Measurements from ENCODE around the gene PTPRD. TPM values are rescaled to one million over a fixed set of nuclear protein-coding genes. Genes with fewer than 3 reads are reported as not detected.

PTPRD gene
- total and polyA plus RNA-seq, 2 experiments from 2014 or later = 11.5 to 58.0 TPM

DNA sequence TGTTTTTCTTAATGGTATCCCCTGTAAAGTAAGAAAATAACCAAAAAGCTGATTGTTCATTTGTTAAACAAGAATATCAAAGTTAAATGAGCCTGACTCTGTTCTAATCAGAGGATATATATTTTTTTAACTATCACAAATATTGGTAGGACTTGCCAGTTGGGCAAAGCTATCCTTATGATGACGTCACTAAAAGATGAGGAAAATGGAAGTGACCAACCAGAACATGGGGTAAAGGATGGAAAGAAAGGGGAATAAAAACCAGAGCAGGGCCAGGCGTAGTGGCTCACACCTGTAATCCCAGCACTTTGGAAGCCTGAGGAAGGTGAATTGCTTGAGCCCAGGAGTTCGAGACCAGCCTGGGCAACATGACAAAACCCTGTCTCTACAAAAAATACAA, 2001.6 kb downstream of the PTPRD start (continued):
- TF ChIP-seq POLR2AphosphoS5 (IDR thresholded peaks at IDR 0.05; ENCODE audit: low read depth) = no peak
- no peak for TF ChIP-seq ZNF331 (CRISPR knock-in tag; IDR thresholded peaks at IDR 0.05; ENCODE audit: low read depth)

DNA sequence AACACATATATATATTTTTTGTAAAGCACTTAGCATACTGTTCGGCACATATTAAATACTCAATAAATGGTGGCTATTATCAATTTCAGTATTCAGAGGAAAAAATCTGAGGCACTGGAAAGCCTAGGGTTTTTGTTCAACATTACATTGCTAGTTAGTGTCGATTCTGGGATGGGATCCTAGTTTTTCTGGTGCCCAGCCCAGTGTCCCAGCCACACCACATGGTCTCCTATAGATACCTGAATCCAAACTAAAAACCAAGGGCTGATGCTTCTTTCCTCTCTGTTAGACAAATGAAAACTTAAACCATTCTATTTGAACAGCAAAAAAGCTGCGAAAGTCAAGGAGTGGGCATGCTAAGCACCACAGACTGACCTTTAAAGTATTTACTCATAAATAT, 2002.5 kb downstream of the PTPRD start:
- Histone ChIP-seq H2AFZ (no peak overlapping the region), H3K36me3 (ENCODE audit: insufficient read depth) (no peaks in the 10 kb centered on the region), H3F3A (replicated peaks; ENCODE audit: low read depth) (no peaks in the 10 kb centered on the region), H3K27ac (ENCODE audit: low read depth) (no peak overlapping the region), H3K4me3 (no peak overlapping the region), H3K27me3 (ENCODE audit: insufficient read depth) (no peaks in the 10 kb centered on the region), H4K20me1 (replicated peaks; ENCODE audit: insufficient read depth) (no peaks in the 10 kb centered on the region), H3K4me2 (no peak overlapping the region), H3K4me1 (ENCODE audit: insufficient read depth) (peaks cover 41% of the 10 kb centered on the region), H3K79me2 (replicated peaks; ENCODE audit: insufficient read depth) (no peaks in the 10 kb centered on the region), H3K9me2 (ENCODE audit: insufficient read depth) (no peaks in the 10 kb centered on the region; the same call in 1 of the 2 replicates)
- Mint-ChIP-seq H3K4me1 (peaks cover 44% of the 10 kb centered on the region), H3K4me3 (no peak overlapping the region), H3K27ac (no peak overlapping the region), H3K27me3 (ENCODE audit: insufficient read depth, low read depth, poor library complexity) (peaks cover 3% of the 10 kb centered on the region), H3K9me3 (no peaks in the 10 kb centered on the region), H3K36me3 (ENCODE audit: low read depth) (no peaks in the 10 kb centered on the region)
- TF ChIP-seq JUNB (IDR thresholded peaks at IDR 0.05; ENCODE audit: unreplicated experiment) = no peak
- TF ChIP-seq CREB1 (CRISPR knock-in tag; IDR thresholded peaks at IDR 0.05; ENCODE audit: low read depth) = no peak
- TF ChIP-seq POLR2AphosphoS5 (IDR thresholded peaks at IDR 0.05; ENCODE audit: low read depth) = no peak
- TF ChIP-seq EZH2 (IDR thresholded peaks at IDR 0.05; ENCODE audit: low read depth, unreplicated experiment) = no peak
- TF ChIP-seq, protein P1, sequence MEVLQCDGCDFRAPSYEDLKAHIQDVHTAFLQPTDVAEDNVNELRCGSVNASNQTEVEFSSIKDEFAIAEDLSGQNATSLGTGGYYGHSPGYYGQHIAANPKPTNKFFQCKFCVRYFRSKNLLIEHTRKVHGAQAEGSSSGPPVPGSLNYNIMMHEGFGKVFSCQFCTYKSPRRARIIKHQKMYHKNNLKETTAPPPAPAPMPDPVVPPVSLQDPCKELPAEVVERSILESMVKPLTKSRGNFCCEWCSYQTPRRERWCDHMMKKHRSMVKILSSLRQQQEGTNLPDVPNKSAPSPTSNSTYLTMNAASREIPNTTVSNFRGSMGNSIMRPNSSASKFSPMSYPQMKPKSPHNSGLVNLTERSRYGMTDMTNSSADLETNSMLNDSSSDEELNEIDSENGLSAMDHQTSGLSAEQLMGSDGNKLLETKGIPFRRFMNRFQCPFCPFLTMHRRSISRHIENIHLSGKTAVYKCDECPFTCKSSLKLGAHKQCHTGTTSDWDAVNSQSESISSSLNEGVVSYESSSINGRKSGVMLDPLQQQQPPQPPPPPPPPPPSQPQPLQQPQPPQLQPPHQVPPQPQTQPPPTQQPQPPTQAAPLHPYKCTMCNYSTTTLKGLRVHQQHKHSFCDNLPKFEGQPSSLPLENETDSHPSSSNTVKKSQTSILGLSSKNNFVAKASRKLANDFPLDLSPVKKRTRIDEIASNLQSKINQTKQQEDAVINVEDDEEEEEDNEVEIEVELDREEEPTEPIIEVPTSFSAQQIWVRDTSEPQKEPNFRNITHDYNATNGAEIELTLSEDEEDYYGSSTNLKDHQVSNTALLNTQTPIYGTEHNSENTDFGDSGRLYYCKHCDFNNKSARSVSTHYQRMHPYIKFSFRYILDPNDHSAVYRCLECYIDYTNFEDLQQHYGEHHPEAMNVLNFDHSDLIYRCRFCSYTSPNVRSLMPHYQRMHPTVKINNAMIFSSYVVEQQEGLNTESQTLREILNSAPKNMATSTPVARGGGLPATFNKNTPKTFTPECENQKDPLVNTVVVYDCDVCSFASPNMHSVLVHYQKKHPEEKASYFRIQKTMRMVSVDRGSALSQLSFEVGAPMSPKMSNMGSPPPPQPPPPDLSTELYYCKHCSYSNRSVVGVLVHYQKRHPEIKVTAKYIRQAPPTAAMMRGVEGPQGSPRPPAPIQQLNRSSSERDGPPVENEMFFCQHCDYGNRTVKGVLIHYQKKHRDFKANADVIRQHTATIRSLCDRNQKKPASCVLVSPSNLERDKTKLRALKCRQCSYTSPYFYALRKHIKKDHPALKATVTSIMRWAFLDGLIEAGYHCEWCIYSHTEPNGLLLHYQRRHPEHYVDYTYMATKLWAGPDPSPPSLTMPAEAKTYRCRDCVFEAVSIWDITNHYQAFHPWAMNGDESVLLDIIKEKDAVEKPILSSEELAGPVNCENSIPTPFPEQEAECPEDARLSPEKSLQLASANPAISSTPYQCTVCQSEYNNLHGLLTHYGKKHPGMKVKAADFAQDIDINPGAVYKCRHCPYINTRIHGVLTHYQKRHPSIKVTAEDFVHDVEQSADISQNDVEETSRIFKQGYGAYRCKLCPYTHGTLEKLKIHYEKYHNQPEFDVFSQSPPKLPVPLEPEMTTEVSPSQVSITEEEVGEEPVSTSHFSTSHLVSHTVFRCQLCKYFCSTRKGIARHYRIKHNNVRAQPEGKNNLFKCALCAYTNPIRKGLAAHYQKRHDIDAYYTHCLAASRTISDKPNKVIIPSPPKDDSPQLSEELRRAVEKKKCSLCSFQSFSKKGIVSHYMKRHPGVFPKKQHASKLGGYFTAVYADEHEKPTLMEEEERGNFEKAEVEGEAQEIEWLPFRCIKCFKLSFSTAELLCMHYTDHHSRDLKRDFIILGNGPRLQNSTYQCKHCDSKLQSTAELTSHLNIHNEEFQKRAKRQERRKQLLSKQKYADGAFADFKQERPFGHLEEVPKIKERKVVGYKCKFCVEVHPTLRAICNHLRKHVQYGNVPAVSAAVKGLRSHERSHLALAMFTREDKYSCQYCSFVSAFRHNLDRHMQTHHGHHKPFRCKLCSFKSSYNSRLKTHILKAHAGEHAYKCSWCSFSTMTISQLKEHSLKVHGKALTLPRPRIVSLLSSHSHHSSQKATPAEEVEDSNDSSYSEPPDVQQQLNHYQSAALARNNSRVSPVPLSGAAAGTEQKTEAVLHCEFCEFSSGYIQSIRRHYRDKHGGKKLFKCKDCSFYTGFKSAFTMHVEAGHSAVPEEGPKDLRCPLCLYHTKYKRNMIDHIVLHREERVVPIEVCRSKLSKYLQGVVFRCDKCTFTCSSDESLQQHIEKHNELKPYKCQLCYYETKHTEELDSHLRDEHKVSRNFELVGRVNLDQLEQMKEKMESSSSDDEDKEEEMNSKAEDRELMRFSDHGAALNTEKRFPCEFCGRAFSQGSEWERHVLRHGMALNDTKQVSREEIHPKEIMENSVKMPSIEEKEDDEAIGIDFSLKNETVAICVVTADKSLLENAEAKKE (CRISPR knock-in tag; IDR thresholded peaks at IDR 0.05) = no peak
- TF ChIP-seq, protein P2, sequence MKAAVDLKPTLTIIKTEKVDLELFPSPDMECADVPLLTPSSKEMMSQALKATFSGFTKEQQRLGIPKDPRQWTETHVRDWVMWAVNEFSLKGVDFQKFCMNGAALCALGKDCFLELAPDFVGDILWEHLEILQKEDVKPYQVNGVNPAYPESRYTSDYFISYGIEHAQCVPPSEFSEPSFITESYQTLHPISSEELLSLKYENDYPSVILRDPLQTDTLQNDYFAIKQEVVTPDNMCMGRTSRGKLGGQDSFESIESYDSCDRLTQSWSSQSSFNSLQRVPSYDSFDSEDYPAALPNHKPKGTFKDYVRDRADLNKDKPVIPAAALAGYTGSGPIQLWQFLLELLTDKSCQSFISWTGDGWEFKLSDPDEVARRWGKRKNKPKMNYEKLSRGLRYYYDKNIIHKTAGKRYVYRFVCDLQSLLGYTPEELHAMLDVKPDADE (IDR thresholded peaks at IDR 0.05) = no peak
- no peak for TF ChIP-seq EZH2phosphoT487 (IDR thresholded peaks at IDR 0.05; ENCODE audit: unreplicated experiment)
- TF ChIP-seq NANOG (IDR thresholded peaks at IDR 0.05; ENCODE audit: borderline replicate concordance) = no peak
- no peak for TF ChIP-seq ZNF114 (CRISPR knock-in tag; IDR thresholded peaks at IDR 0.05)
- ATAC-seq (no peak), DNase-seq (ENCODE audit: low spot score) (no peak)
